Measurements from ENCODE around the gene SCNN1G.

The SCNN1G gene

DNA sequence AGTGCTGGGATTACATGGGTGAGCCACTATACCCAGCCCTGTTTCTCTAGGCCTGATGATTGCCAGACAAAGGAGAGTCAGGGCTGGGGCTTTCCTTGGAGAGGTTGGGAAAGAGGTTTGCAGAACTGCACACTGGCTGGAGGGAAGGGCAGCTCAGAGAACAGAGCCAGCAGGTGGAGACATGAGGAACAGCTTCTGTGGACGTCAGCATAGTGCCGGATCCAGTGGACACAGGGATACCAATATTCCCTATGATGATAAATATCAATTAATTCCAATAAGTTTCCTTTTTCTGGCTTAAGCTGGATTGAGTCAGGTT is 76.3 kb downstream of the SCNN1G start:
- H3K4me3 ChIP-seq (ENCODE audit: control insufficient read depth, low read depth, low read length), result no peak overlapping the region
- no peak for TF ChIP-seq CTCF (IDR thresholded peaks at IDR 0.05; ENCODE audit: control insufficient read depth, insufficient read depth, low read depth, low read length, missing control alignments)
- DNase-seq (ENCODE audit: low read depth), result no peak
